Neural cell (in vitro differentiated cells): Measurements from ENCODE around the gene TTC39C. TPM values are rescaled to one million over a fixed set of nuclear protein-coding genes. Genes with fewer than 3 reads are reported as not detected.

Experiments used
- H2AFZ ChIP-seq: fragments of 200-600, 300-800 bp; sonication (generic), shearing (Covaris generic); 2 replicates; pipeline ENCODE4 v1.6.0; 2014; ENCODE audit warnings: low read depth, mild to moderate bottlenecking, antibody characterized with exemption, low read length, moderate library complexity
- H3F3A ChIP-seq: fragments of 200-600 bp; shearing (Covaris generic); 2 replicates; pipeline ENCODE4 v1.6.1; 2016; ENCODE audit warnings: mild to moderate bottlenecking, moderate library complexity, mixed read lengths, antibody characterized with exemption, low read length; ENCODE audit not compliant: insufficient read depth, poor library complexity, severe bottlenecking
- H3K27ac ChIP-seq: fragments of 200-600, 300-800 bp; sonication (generic), shearing (Covaris generic); 2 replicates; pipeline ENCODE4 v1.5.1; 2014; ENCODE audit warnings: mild to moderate bottlenecking, low read length, moderate library complexity
- H3K27me3 ChIP-seq: fragments of 300-800, 200-600 bp; sonication (generic), shearing (Covaris generic); 2 replicates; pipeline ENCODE4 v1.6.0; 2014; ENCODE audit warnings: mild to moderate bottlenecking, low read depth, low read length, moderate library complexity; ENCODE audit not compliant: insufficient read depth
- H3K36me3 ChIP-seq: fragments of 300-800, 200-600 bp; sonication (generic), shearing (Covaris generic); 2 replicates; pipeline ENCODE4 v1.5.1; 2014; ENCODE audit warnings: mild to moderate bottlenecking, antibody characterized with exemption, low read length, moderate library complexity; ENCODE audit not compliant: insufficient read depth
- H3K4me2 ChIP-seq: fragments of 300-800, 200-600 bp; sonication (generic), shearing (Covaris generic); 2 replicates; pipeline ENCODE4 v1.6.0; 2014; ENCODE audit warnings: mild to moderate bottlenecking, low read length
- H3K4me3 ChIP-seq: fragments of 300-800, 200-600 bp; sonication (generic), shearing (Covaris generic); 2 replicates; pipeline ENCODE4 v1.5.1; 2014; ENCODE audit warnings: mild to moderate bottlenecking, low read length, moderate library complexity
- H3K79me2 ChIP-seq: fragments of 200-600 bp; shearing (Covaris generic); replicated peaks from 2 replicates; pipeline ENCODE4 v1.6.0; 2014; ENCODE audit warnings: mild to moderate bottlenecking, low read length, moderate library complexity; ENCODE audit not compliant: insufficient read depth
- H3K9ac ChIP-seq: fragments of 300-800, 200-600 bp; sonication (generic), shearing (Covaris generic); 2 replicates; pipeline ENCODE4 v1.6.1; 2016; ENCODE audit warnings: mild to moderate bottlenecking, low read length, mixed read lengths
- H3K9me2 ChIP-seq: fragments of 200-600 bp; shearing (Covaris generic); 2 replicates; pipeline ENCODE4 v1.6.1; 2016; ENCODE audit warnings: mild to moderate bottlenecking, low read length, mixed read lengths; ENCODE audit not compliant: insufficient read depth
- H3K9me3 ChIP-seq: fragments of 200-600, 300-800 bp; sonication (generic), shearing (Covaris generic); 2 replicates; pipeline ENCODE4 v1.6.1; 2016; ENCODE audit warnings: mild to moderate bottlenecking, mixed run types, low read length, moderate library complexity, mixed read lengths
- H4K20me1 ChIP-seq: fragments of 200-600 bp; shearing (Covaris generic); 2 replicates; pipeline ENCODE4 v1.6.1; 2016; ENCODE audit warnings: mild to moderate bottlenecking, mixed run types; ENCODE audit not compliant: insufficient read depth
- CTCF ChIP-seq: fragments of 450-650 bp; IDR thresholded peaks from 2 replicates; pipeline ENCODE4 v1.5.1; 2014; ENCODE audit warnings: antibody characterized with exemption, mild to moderate bottlenecking, moderate library complexity; ENCODE audit not compliant: poor library complexity, severe bottlenecking
- EP300 ChIP-seq: fragments of 450-650 bp; conservative IDR thresholded peaks from 2 replicates; pipeline ENCODE4 v1.6.1; 2014; ENCODE audit warnings: antibody characterized with exemption, mild to moderate bottlenecking, moderate library complexity; ENCODE audit not compliant: poor library complexity, severe bottlenecking
- EZH2 ChIP-seq: fragments of 200-600, 300-800 bp; shearing (Covaris generic), sonication (generic); IDR thresholded peaks from 2 replicates; pipeline ENCODE4 v1.6.1; 2014; ENCODE audit warnings: antibody characterized with exemption, low read length, borderline replicate concordance, mild to moderate bottlenecking; ENCODE audit not compliant: insufficient read depth, poor library complexity, severe bottlenecking
- MXI1 ChIP-seq: fragments of 450-650 bp; conservative IDR thresholded peaks from 2 replicates; pipeline ENCODE4 v1.6.1; 2014; ENCODE audit warnings: antibody characterized with exemption, mild to moderate bottlenecking; ENCODE audit not compliant: poor library complexity, severe bottlenecking
- POLR2AphosphoS5 ChIP-seq: IDR thresholded peaks from 2 replicates; pipeline ENCODE4 v1.6.1; 2012
- RAD21 ChIP-seq: fragments of 450-650 bp; conservative IDR thresholded peaks from 2 replicates; pipeline ENCODE4 v1.6.1; 2014; ENCODE audit warnings: antibody characterized with exemption, mild to moderate bottlenecking, moderate library complexity
- REST ChIP-seq: IDR thresholded peaks from 2 replicates; pipeline ENCODE4 v1.6.1; 2012; ENCODE audit warnings: borderline replicate concordance
- SMC3 ChIP-seq: fragments of 450-650 bp; conservative IDR thresholded peaks from 2 replicates; pipeline ENCODE4 v1.6.1; 2014; ENCODE audit warnings: antibody characterized with exemption, mild to moderate bottlenecking, moderate library complexity; ENCODE audit not compliant: poor library complexity
- TAF1 ChIP-seq: IDR thresholded peaks from 2 replicates; pipeline ENCODE4 v1.6.1; 2012; ENCODE audit warnings: low read depth
- polyA plus RNA-seq: library from polyadenylated mRNA; depleted of rRNA; stranded (reverse); fragments of >200 nt; gene quantifications from 2 replicates; pipeline ENCODE4 v1.2.3, GENCODE V29; 2014

The TTC39C gene
- polyA plus RNA-seq, 1 donor from 2014 or later, result 19.9 TPM

- TF ChIP-seq SMC3, result no peak
- no peak for TF ChIP-seq EZH2
- TF ChIP-seq RAD21, result no peak
- no peak for TF ChIP-seq CTCF
- TF ChIP-seq POLR2AphosphoS5, result no peak
- no peak for TF ChIP-seq EP300
- no peak for TF ChIP-seq REST
- TF ChIP-seq TAF1, result no peak
- TF ChIP-seq MXI1, result no peak
- no peak overlapping the region for H3K9ac ChIP-seq
- no peak overlapping the region for H3K4me3 ChIP-seq
- no peak overlapping the region for H2AFZ ChIP-seq
- H3K79me2 ChIP-seq, result no peaks in the 10 kb centered on the region
- H3K27ac ChIP-seq, result no peak overlapping the region
- H3K27me3 ChIP-seq, result no peaks in the 10 kb centered on the region
- H4K20me1 ChIP-seq, result no peaks in the 10 kb centered on the region
- no peak overlapping the region for H3K4me2 ChIP-seq
- H3K9me2 ChIP-seq, result no peaks in the 10 kb centered on the region
- H3K9me3 ChIP-seq, result no peaks in the 10 kb centered on the region
- H3F3A ChIP-seq, result no peaks in the 10 kb centered on the region
- no peaks in the 10 kb centered on the region for H3K36me3 ChIP-seq
These were observed 22.2 kb upstream of the TTC39C start for GRCh38 chr18:23992089-23992940.

DNA sequence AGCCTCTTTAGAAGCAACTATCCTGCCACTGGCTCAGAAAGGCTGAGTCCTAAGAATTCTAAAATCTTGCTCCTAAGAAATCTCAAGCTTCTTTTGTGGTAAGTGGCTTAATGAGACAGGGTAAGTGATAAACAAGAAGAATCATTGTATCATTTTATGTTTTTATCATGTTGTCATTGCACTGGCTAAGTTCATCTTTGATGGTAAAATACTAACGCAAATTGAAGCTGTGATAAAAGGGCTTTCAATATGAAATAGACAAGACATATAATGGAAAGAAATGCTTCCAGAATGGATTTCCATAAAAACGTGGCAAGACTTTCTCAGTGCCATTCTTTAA is 21.6 kb upstream of the TTC39C start:
- Histone ChIP-seq H3K36me3 (no peaks in the 10 kb centered on the region), H3K79me2 (no peaks in the 10 kb centered on the region), H3F3A (no peaks in the 10 kb centered on the region), H3K4me2 (no peak overlapping the region), H3K9me2 (no peaks in the 10 kb centered on the region), H2AFZ (no peak overlapping the region), H3K27me3 (no peaks in the 10 kb centered on the region), H3K27ac (no peak overlapping the region), H3K9me3 (no peaks in the 10 kb centered on the region), H3K9ac (no peak overlapping the region), H4K20me1 (no peaks in the 10 kb centered on the region), H3K4me3 (no peak overlapping the region)
- TF ChIP-seq EZH2, result no peak
- no peak for TF ChIP-seq SMC3
- TF ChIP-seq MXI1, result no peak
- TF ChIP-seq TAF1, result no peak
- TF ChIP-seq CTCF, result no peak
- TF ChIP-seq EP300, result no peak
- TF ChIP-seq RAD21, result no peak
- no peak for TF ChIP-seq REST
- no peak for TF ChIP-seq POLR2AphosphoS5
